GM12878 (cell line): Measurements from ENCODE around the gene GAPDHS. TPM values are rescaled to one million over a fixed set of nuclear protein-coding genes. Genes with fewer than 3 reads are reported as not detected.

Experiments used
- ATAC-seq: fragments of 200-7000 bp; cut with Tn5 transposase; 3 replicates; pipeline ENCODE4 v1.9.1; 2020; ENCODE audit warnings: mild to moderate bottlenecking, moderate library complexity
- BruUV-seq: library from RNA; stranded (reverse); fragments of 400-500 nt; replicated peaks from 2 replicates; lab custom pipeline; 2021; lab: Mats Ljungman, UMichigan
- CTCF ChIA-PET: fragments of 300-600 bp; sonication (Branson Sonifier 250); formaldehyde crosslinking; extraction: SDS; loops from one replicate; lab custom pipeline; 2021; ENCODE audit warnings: inconsistent platforms; lab: Yijun Ruan, JAX
- POLR2A ChIA-PET: fragments of 350-600 bp; formaldehyde crosslinking; extraction: SDS; loops from one replicate; lab custom pipeline; 2021; ENCODE audit warnings: inconsistent platforms; lab: Charles Lee
- RAD21 ChIA-PET: fragments of 300-600 bp; sonication (Branson Sonifier 250); formaldehyde crosslinking; loops from one replicate; lab custom pipeline; 2023; ENCODE audit warnings: antibody characterized with exemption; ENCODE audit not compliant: unreplicated experiment; lab: Charles Lee
- SMC1A ChIA-PET: fragments of 300-600 bp; sonication (Branson Sonifier 250); formaldehyde crosslinking; loops from one replicate; lab custom pipeline; 2023; ENCODE audit not compliant: unreplicated experiment, uncharacterized antibody; lab: Charles Lee
- DNase-seq: peaks from one replicate; pipeline ENCODE4 v3.0.0-alpha.2; 2011; ENCODE audit warnings: low read depth, low spot score
- FAIRE-seq: peaks from 3 replicates; lab custom pipeline; 2011; peaks lifted over from hg19 to GRCh38; lab: Jason Lieb, UNC
- H2AFZ ChIP-seq: 2 replicates; pipeline ENCODE4 v1.6.0; 2011; ENCODE audit warnings: low read depth, low read length, control low read depth; ENCODE audit not compliant: control insufficient read depth
- H3K27ac ChIP-seq: 2 replicates; pipeline ENCODE4 v1.5.1; 2011; ENCODE audit warnings: control low read depth; ENCODE audit not compliant: control insufficient read depth, insufficient read depth
- H3K27me3 ChIP-seq, 2 experiments: replicated peaks in 1 of 2; 2 replicates each; pipeline versions ENCODE4 v1.6.0 to v1.6.1; 2011; ENCODE audit warnings: low read length in 1 of 2; ENCODE audit not compliant: control insufficient read depth in 2 of 2, insufficient read depth in 2 of 2
- H3K36me3 ChIP-seq, 2 experiments: 2 replicates each; pipeline ENCODE4 v1.5.1; 2011; ENCODE audit warnings: low read length in 1 of 2; ENCODE audit not compliant: control insufficient read depth in 2 of 2, insufficient read depth in 2 of 2
- H3K4me1 ChIP-seq: 2 replicates; pipeline ENCODE4 v1.6.1; 2011; ENCODE audit warnings: mild to moderate bottlenecking, low read length, moderate library complexity, mixed read lengths; ENCODE audit not compliant: control insufficient read depth, insufficient read depth
- H3K4me2 ChIP-seq: 2 replicates; pipeline ENCODE4 v1.6.0; 2011; ENCODE audit warnings: control low read depth; ENCODE audit not compliant: control insufficient read depth, insufficient read depth
- H3K4me3 ChIP-seq: fragments of 200-600 bp; sonication (generic); 2 replicates; pipeline ENCODE4 v1.5.1; 2016
- H3K79me2 ChIP-seq: 2 replicates; pipeline ENCODE4 v1.6.0; 2011; ENCODE audit warnings: low read length; ENCODE audit not compliant: control insufficient read depth, insufficient read depth
- H3K9ac ChIP-seq: 2 replicates; pipeline ENCODE4 v1.8.0; 2011; ENCODE audit warnings: low read length, control low read depth, mixed read lengths; ENCODE audit not compliant: control insufficient read depth, insufficient read depth
- H3K9me3 ChIP-seq: replicated peaks from 3 replicates; pipeline ENCODE4 v1.5.1; 2011; ENCODE audit warnings: mild to moderate bottlenecking, low read length; ENCODE audit not compliant: control insufficient read depth, insufficient read depth
- H4K20me1 ChIP-seq: 2 replicates; pipeline ENCODE4 v1.6.0; 2011; ENCODE audit not compliant: control insufficient read depth, insufficient read depth
- CBX3 ChIP-seq: fragments of 200-600 bp; sonication (generic); IDR thresholded peaks from 2 replicates; pipeline ENCODE4 v1.6.1; 2016; ENCODE audit warnings: low read depth, borderline replicate concordance
- CEBPZ ChIP-seq: fragments of 150-350 bp; IDR thresholded peaks from 2 replicates; pipeline ENCODE4 v1.6.1; 2016; ENCODE audit warnings: low read depth, low read length
- CHD4 ChIP-seq: fragments of 200-600 bp; sonication (generic); IDR thresholded peaks from 2 replicates; pipeline ENCODE4 v1.6.1; 2016; ENCODE audit warnings: mild to moderate bottlenecking
- E2F8 ChIP-seq: fragments of 450-650 bp; IDR thresholded peaks from 2 replicates; pipeline ENCODE4 v1.6.1; 2018; ENCODE audit warnings: mild to moderate bottlenecking, low read depth, moderate library complexity; ENCODE audit not compliant: partially characterized antibody
- EZH2 ChIP-seq: IDR thresholded peaks from 2 replicates; pipeline ENCODE4 v1.6.1; 2012; ENCODE audit warnings: low read depth, mild to moderate bottlenecking, control low read depth, inconsistent platforms, low read length, borderline replicate concordance; ENCODE audit not compliant: control insufficient read depth
- NFYA ChIP-seq: IDR thresholded peaks from 2 replicates; pipeline ENCODE4 v1.6.1; 2011; ENCODE audit warnings: low read depth, mild to moderate bottlenecking, low read length, improper control_type of control experiment, borderline replicate concordance
- POLR2AphosphoS2 ChIP-seq: IDR thresholded peaks from 2 replicates; pipeline ENCODE4 v1.6.1; 2011; ENCODE audit warnings: low read depth, mild to moderate bottlenecking, low read length, improper control_type of control experiment, moderate library complexity
- RUNX3 ChIP-seq: IDR thresholded peaks from 2 replicates; pipeline ENCODE4 v1.6.1; 2012; ENCODE audit warnings: low read length, inconsistent platforms
- SRF ChIP-seq, 2 experiments: IDR thresholded peaks; 2 replicates each; pipeline ENCODE4 v1.6.1; 2011; ENCODE audit warnings: low read depth in 2 of 2, low read length in 2 of 2, mild to moderate bottlenecking in 1 of 2, moderate library complexity in 1 of 2
- SUPT20H ChIP-seq: IDR thresholded peaks from 2 replicates; pipeline ENCODE4 v1.6.1; 2011; ENCODE audit warnings: low read depth, mild to moderate bottlenecking, low read length, moderate library complexity, borderline replicate concordance; ENCODE audit not compliant: control insufficient read depth
- SUZ12 ChIP-seq: fragments of 200-600 bp; sonication (generic); IDR thresholded peaks from one replicate; pipeline ENCODE4 v1.6.1; 2018; ENCODE audit warnings: antibody characterized with exemption, mild to moderate bottlenecking; ENCODE audit not compliant: unreplicated experiment
- ZNF622 ChIP-seq: fragments of 450-650 bp; IDR thresholded peaks from 2 replicates; pipeline ENCODE4 v1.6.1; 2017; ENCODE audit warnings: mild to moderate bottlenecking, inconsistent platforms
- WGBS: methylation state at CpG from one replicate; pipeline ENCODE4 v1.1.6; 2016; ENCODE audit warnings: low lambda C conversion rate; ENCODE audit not compliant: insufficient replicate concordance, insufficient coverage; ENCODE audit errors: missing lambda C conversion rate; 5-methylcytosine and 5-hydroxymethylcytosine counted together
- in situ Hi-C: fragments of 300-500 bp; cut with MboI; formaldehyde crosslinking; loops from 9 replicates; pipeline ENCODE4 v1.14.3; 2018; ENCODE audit warnings: mixed read lengths
- intact Hi-C: fragments of 100-400 bp; cut with micrococcal nuclease; formaldehyde crosslinking; loops from one replicate; pipeline ENCODE4 v1.14.2; 2022; ENCODE audit not compliant: unreplicated experiment
- polyA plus RNA-seq, 11 experiments: library from polyadenylated mRNA; depleted of rRNA in 4 of 11; unstranded in 6 of 11; stranded (reverse) in 5 of 11; fragments of >200 nt; fragmentation: Nextera tagmentation in 4 of 11; fragmentation: Illumina TruSeq in 1 of 11; extraction: Ambion mirVana in 4 of 11; extraction: Trizol in 1 of 11; gene quantifications; 1 replicate in 1 of 11; 2 replicates in 10 of 11; pipeline versions ENCODE4 v1.2.1 to v1.2.3, GENCODE V29; 2011 to 2016; ENCODE audit warnings: inconsistent platforms in 2 of 11, missing spikeins in 2 of 11, low read depth in 1 of 11
- total RNA-seq, 4 experiments: library from RNA; depleted of rRNA in 3 of 4; stranded (reverse); fragments of >200 nt in 3 of 4; fragmentation: Illumina TruSeq in 1 of 4; extraction: Trizol in 1 of 4; gene quantifications; 2 replicates each; pipeline versions ENCODE4 v1.2.1 to v1.2.3, GENCODE V29; 2013 to 2021

Gene GAPDHS
- total and polyA plus RNA-seq, 10 of the 15 experiments (the other 5 are each of a cell fraction or from before 2014, with no cell fraction given): 0.08 TPM; not detected in 9

GRCh38 chr19:35518313-35518712 is 14.9 kb upstream of the GAPDHS start:
- no peak overlapping the region for H3K4me2 ChIP-seq
- no peak for DNase-seq
- BruUV-seq: no TSS peak
- ChIA-PET SMC1A (no interaction called here), CTCF (no interaction called here), POLR2A (no interaction called here), RAD21 (no interaction called here)
- in situ Hi-C loops: no loop called here
- TF ChIP-seq CBX3 (no peak), SRF (IDR thresholded peaks at IDR 0.05; ENCODE audit: low read depth in 2 of 2, low read length in 2 of 2) (no peak), ZNF622 (no peak)
- WGBS: 49% methylated on average over 6 of the region's 6 CpGs
- H3K36me3 ChIP-seq: no peaks in the 10 kb centered on the region
- no peaks in the 10 kb centered on the region for H3K4me1 ChIP-seq
- no peaks in the 10 kb centered on the region for H3K27me3 ChIP-seq
- FAIRE-seq: no peak
- ATAC-seq: no peak
- no peak overlapping the region for H3K9ac ChIP-seq
- no peaks in the 10 kb centered on the region for H3K9me3 ChIP-seq
- no peak overlapping the region for H3K4me3 ChIP-seq
- intact Hi-C loops: no loop called here
- no peaks in the 10 kb centered on the region for H4K20me1 ChIP-seq
- no peak overlapping the region for H2AFZ ChIP-seq
- H3K79me2 ChIP-seq: no peaks in the 10 kb centered on the region
- H3K27ac ChIP-seq: no peak overlapping the region

GRCh38 chr19:35519291-35519690 is 14.0 kb upstream of the GAPDHS start:
- Histone ChIP-seq H4K20me1 (no peaks in the 10 kb centered on the region), H2AFZ (no peak overlapping the region), H3K27ac (no peak overlapping the region), H3K4me3 (no peak overlapping the region), H3K79me2 (no peaks in the 10 kb centered on the region), H3K27me3 (no peaks in the 10 kb centered on the region; a peak in 1 of 4 replicates), H3K4me2 (no peak overlapping the region), H3K36me3 (no peaks in the 10 kb centered on the region), H3K9ac (no peak overlapping the region), H3K4me1 (no peaks in the 10 kb centered on the region), H3K9me3 (no peaks in the 10 kb centered on the region)
- no TSS peak for BruUV-seq
- in situ Hi-C loops: no loop called here
- intact Hi-C loops: no loop called here
- ChIA-PET POLR2A (no interaction called here), SMC1A (no interaction called here), RAD21 (no interaction called here), CTCF (interaction anchor here (0.7 to 2.5 kb wide), 3 partner anchors 9 to 382 kb away, joined by 3 to 9 read pairs (median 3); no protein-coding TSS in a partner anchor)
- DNase-seq (no peak), FAIRE-seq (no peak), ATAC-seq (no peak)
- WGBS: 15% methylated on average over 7 of the region's 7 CpGs
- TF ChIP-seq E2F8: no peak
- TF ChIP-seq SUPT20H: no peak
- no peak for TF ChIP-seq EZH2
- TF ChIP-seq POLR2AphosphoS2: no peak
- no peak for TF ChIP-seq SUZ12
- no peak for TF ChIP-seq CHD4
- no peak for TF ChIP-seq RUNX3
- no peak for TF ChIP-seq NFYA
- TF ChIP-seq CEBPZ: no peak
